HG03064 (cell line): ENCODE results near the gene GCN1.
A peak's percentile ranks its signal among the peaks of the same experiment; 100 is the strongest.

Source experiments
- ATAC-seq: cut with Tn5 transposase; IDR thresholded peaks from one replicate; pipeline ENCODE4 v1.9.1; 2021; ENCODE audit warnings: low read depth; ENCODE audit not compliant: unreplicated experiment

GCN1 gene

GRCh38 chr12:120148011-120148410 lies 46.5 kb downstream of the GCN1 start:
- no peak for ATAC-seq

DNA sequence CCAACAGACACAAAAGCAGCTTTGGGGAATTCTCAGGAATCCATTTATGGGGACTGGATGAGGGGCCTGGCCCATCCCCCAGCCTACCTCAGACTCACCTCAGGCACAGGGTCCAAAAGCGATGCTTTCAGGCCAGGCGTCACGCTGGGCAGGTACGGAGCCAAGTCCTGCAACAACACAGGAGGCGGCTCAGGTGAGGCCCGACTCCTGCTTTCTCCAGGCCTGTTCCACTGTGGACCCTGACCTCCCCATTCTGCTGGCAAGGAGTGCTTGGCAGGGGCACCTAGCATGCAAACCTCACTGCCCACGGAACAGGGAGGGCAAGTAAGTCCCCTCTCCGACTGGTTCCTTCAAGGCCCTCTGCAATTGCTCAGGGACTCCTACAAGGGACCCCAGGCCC lies 49.4 kb downstream of the GCN1 start:
- ATAC-seq, result no peak

DNA sequence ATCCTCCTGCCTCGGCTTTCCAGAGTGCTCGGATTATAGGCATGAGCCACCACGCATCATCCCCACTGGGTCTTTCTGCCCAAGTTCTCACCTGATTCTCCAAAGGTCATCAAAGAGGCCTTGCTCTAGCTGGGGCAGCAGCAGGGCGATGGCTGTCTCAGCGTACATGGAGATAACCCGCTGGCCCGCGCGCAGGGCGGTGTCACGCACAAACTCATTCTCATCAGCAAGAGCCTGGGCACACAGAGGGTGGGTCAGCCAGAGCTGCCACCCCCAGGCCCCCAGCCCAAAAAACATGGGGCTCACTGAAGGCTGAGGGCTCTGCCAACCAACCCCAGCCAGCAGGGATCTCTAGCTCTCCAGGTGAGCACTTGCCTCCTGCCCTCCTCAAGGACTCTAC lies 50.3 kb downstream of the GCN1 start:
- no peak for ATAC-seq

GRCh38 chr12:120142231-120142877 lies 52.2 kb downstream of the GCN1 start:
- no peak for ATAC-seq

GRCh38 chr12:120141336-120141735 lies 53.2 kb downstream of the GCN1 start:
- no peak for ATAC-seq

GRCh38 chr12:120140603-120141002 lies 53.9 kb downstream of the GCN1 start:
- no peak for ATAC-seq

DNA sequence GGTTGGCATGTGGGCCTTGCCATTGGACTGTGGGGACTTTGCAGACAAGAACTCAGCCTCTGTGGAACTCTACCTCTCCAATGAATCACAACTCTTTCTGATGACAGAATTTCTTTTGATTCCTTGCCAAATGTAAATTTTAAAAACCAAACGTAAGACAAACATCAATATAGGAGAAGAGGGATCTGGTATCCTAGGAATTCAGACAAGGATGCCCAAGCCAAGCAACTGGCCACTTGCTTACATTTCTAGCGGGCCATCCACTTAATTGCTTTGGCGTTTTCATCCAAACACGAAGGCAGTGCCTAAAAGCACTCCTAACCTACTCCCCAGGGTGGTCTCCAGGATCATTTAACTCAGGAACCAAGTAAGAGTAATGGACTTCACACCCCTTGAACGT lies 54.6 kb downstream of the GCN1 start:
- ATAC-seq, result no peak

GRCh38 chr12:120138366-120138765 lies 56.1 kb downstream of the GCN1 start:
- ATAC-seq, result no peak

GRCh38 chr12:120137833-120138232 lies 56.7 kb downstream of the GCN1 start:
- no peak for ATAC-seq

DNA sequence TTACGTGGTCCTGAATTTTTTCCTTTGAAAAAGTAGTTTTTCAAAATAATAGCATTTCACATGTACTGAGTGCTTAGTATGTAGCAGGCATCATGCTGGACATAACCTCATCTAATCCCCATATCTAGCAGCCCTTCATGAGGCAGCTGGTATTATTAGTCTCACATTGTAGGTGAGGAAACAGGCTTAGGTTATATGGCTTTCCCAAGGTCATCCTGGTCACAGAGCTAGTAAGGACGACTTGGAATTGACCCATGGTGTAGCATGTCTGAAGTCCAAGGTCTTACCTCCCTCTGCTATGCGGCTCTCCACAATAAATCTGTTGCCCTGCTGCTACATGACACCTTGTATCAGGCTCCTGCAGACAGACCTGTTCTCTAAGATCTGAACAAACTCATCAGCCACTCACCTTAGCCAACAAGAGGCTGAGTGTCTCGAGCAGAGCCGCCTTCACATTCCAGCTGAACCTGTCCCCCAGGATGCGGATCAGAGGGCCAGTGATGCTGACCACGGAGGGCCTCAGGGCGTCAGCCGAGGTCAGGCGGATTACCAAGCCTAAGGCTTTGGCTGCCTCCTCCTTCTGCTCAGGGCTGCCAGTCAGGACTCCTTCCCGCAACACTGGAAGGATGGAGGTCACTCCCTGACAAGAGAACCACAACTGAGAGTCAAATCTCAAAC lies 58.3 kb downstream of the GCN1 start:
- no peak for ATAC-seq

- ATAC-seq, result no peak
Measured at GRCh38 chr12:120134307-120134980, 60.1 kb downstream of the GCN1 start.

DNA sequence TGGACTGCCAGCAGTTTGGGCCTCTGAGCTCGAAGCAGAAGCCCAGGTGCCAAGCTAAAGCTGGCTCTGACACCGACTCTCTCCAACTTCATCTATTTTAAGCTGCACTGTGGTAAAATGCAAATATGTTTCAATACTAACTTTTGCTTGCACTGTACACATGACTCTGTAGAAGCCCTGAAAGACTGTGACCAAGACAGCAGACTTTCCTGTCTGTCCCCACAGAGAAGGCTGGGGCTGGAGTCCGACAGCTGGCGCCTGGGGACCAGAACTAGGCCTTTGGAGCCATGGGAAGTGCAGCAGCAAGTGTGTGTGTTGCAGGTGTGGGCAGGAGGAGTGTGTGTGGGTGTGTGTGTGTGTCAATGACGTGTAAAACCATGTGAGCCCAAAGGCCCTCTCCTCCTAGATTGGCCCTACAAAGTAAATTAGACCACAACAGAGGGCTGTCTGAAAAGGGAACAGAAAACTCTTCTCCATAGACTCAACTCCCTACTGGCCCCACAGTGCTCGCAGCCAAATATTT lies 61.6 kb downstream of the GCN1 start:
- peak; percentile 86 for ATAC-seq

- ATAC-seq, result no peak
Measured at GRCh38 chr12:120132054-120132836, 62.3 kb downstream of the GCN1 start.

- no peak for ATAC-seq
Measured at GRCh38 chr12:120131116-120131515, 63.4 kb downstream of the GCN1 start.

DNA sequence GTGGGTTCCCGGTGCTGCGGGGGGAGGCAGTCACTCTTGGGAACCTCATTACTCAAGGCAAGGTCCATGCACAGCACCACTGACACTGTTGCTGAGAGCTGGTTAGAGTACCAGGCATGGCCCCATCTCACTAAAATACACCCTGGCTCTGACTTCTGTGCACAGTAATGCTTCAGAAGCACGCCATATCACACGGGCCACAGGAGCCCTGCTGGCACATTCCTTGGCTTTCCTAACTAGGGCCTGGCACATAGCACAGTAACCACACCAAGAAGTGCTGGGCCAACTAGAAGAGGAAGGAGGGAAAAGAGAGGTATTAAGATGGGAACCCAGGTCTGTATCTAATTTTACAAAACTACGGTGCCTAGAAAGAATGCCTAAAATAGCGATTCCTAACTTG lies 64.5 kb downstream of the GCN1 start:
- no peak for ATAC-seq

GRCh38 chr12:120126635-120127005 lies 67.9 kb downstream of the GCN1 start:
- ATAC-seq, result no peak

DNA sequence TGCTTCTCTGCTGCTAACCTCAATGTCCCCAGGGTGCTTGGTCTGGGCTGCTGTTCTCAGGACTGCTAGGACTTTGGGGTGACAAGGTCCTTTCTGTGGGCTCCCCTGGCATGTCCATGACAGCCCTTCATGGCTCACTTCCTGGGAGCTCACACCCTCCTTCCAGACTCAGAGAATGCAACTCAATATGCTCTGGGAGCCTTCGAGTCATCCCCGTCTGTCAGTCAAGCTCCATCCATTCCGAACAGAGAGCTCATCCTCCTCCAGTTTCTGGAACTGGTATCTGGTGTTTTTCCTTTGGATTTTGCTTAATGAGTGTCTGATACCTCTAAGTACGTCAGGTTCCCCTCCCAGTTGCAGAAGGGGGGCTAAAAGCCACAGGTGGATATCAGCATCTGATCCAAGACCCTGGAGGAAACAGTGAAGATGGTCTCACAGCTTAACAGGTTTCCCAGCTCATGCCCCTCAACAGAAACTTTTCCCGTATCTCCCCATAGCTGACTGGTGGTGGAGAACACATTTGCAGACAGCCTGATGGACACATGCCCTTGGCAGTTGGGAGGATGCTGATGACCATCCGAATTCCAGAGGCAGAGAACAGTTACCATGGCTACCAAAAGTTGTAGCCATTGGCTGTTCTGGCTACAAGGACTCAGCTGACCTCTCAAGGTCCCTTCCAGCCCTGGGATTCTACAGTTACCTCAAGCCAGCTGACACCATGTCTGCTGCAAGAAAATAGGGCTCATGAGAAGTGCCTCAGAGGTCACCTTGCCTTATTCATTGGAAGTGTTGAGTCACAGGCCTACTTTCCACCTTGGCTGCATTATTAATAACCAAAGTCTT lies 68.5 kb downstream of the GCN1 start:
- no peak for ATAC-seq

DNA sequence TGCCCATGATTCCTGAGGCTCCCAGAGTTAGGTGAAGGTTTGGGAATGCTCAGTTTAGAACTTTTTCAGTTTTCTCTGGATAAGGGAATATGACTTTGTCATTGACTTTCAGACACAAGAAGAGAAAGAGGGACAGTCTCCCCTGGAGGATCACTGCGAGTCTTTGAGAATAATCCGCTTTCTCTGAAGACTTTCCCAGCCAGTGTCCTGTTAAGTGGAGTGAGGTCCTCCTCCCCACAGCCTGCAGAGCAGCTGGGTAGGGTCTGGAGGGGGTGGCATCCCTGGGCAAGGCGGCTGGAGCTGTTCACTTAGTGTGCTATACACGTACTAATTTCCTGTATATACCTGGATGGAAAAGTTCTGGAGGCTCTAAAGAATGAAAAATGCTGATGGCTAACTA lies 69.5 kb downstream of the GCN1 start:
- ATAC-seq, result no peak

GRCh38 chr12:120121766-120122293 lies 72.7 kb downstream of the GCN1 start:
- peak; percentile 32 for ATAC-seq

DNA sequence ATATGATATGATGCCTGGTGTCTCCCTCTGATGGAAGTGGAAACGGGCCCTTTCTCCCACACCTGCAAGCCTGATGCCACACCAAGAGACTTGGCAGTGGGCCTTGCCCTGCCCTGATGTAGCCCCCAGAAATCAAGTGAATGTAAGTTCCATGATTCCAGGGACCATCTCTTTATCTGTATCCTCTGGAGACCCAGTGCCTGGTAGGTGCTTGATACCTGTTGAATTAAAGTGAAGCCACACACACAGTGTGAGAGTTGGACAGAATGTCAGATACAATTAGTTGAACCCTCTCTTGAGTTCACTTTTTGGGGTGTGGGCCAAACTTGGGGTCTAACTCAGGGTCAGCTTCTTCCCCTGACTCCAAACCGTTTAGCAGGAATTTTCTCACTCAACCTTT lies 73.2 kb downstream of the GCN1 start:
- ATAC-seq, result no peak
